ENCODE data around the gene TRIML1. TPM values are rescaled to one million over a fixed set of nuclear protein-coding genes. Genes with fewer than 3 reads are reported as not detected.

The TRIML1 gene, protein sequence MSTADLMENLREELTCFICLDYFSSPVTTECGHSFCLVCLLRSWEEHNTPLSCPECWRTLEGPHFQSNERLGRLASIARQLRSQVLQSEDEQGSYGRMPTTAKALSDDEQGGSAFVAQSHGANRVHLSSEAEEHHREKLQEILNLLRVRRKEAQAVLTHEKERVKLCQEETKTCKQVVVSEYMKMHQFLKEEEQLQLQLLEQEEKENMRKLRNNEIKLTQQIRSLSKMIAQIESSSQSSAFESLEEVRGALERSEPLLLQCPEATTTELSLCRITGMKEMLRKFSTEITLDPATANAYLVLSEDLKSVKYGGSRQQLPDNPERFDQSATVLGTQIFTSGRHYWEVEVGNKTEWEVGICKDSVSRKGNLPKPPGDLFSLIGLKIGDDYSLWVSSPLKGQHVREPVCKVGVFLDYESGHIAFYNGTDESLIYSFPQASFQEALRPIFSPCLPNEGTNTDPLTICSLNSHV
- polyA plus RNA-seq (not detected in 2 replicates), polyA minus RNA-seq (not detected in 2 replicates)

DNA sequence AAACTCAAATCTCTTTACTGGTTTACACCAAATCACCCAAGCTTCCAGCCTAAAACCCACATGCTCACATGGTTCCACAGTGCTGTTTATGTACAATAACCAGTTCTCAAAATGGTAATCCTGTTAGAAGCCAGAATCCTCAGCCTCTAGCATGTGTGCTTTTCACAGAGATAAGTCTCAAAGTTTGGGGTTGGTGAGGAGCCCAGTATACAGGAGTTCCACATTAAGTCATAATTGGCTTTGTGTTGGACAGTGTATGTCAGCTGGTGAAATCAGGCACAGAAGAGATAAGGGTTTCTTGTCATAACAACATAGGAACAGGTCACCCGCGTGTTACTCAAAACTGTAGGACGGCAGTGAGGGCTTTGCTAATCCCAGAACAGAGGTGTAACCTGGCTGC lies at the start of gene TRIML1:
TSS of gene TRIML1 (plus strand) at position 301 of the 400 bp plus-strand sequence. CDS start 118 bp downstream, outside the sequence.
- TF ChIP-seq, protein P1, sequence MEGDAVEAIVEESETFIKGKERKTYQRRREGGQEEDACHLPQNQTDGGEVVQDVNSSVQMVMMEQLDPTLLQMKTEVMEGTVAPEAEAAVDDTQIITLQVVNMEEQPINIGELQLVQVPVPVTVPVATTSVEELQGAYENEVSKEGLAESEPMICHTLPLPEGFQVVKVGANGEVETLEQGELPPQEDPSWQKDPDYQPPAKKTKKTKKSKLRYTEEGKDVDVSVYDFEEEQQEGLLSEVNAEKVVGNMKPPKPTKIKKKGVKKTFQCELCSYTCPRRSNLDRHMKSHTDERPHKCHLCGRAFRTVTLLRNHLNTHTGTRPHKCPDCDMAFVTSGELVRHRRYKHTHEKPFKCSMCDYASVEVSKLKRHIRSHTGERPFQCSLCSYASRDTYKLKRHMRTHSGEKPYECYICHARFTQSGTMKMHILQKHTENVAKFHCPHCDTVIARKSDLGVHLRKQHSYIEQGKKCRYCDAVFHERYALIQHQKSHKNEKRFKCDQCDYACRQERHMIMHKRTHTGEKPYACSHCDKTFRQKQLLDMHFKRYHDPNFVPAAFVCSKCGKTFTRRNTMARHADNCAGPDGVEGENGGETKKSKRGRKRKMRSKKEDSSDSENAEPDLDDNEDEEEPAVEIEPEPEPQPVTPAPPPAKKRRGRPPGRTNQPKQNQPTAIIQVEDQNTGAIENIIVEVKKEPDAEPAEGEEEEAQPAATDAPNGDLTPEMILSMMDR (IDR thresholded peaks at IDR 0.05; ENCODE audit: poor library complexity, severe bottlenecking): no peak
- TF ChIP-seq POLR2AphosphoS5 (IDR thresholded peaks at IDR 0.05) (no peak), SMC3 (conservative IDR thresholded peaks at IDR 0.05; ENCODE audit: poor library complexity) (no peak)
- TF ChIP-seq, protein P2, sequence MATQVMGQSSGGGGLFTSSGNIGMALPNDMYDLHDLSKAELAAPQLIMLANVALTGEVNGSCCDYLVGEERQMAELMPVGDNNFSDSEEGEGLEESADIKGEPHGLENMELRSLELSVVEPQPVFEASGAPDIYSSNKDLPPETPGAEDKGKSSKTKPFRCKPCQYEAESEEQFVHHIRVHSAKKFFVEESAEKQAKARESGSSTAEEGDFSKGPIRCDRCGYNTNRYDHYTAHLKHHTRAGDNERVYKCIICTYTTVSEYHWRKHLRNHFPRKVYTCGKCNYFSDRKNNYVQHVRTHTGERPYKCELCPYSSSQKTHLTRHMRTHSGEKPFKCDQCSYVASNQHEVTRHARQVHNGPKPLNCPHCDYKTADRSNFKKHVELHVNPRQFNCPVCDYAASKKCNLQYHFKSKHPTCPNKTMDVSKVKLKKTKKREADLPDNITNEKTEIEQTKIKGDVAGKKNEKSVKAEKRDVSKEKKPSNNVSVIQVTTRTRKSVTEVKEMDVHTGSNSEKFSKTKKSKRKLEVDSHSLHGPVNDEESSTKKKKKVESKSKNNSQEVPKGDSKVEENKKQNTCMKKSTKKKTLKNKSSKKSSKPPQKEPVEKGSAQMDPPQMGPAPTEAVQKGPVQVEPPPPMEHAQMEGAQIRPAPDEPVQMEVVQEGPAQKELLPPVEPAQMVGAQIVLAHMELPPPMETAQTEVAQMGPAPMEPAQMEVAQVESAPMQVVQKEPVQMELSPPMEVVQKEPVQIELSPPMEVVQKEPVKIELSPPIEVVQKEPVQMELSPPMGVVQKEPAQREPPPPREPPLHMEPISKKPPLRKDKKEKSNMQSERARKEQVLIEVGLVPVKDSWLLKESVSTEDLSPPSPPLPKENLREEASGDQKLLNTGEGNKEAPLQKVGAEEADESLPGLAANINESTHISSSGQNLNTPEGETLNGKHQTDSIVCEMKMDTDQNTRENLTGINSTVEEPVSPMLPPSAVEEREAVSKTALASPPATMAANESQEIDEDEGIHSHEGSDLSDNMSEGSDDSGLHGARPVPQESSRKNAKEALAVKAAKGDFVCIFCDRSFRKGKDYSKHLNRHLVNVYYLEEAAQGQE (IDR thresholded peaks at IDR 0.05; ENCODE audit: borderline replicate concordance): no peak

DNA sequence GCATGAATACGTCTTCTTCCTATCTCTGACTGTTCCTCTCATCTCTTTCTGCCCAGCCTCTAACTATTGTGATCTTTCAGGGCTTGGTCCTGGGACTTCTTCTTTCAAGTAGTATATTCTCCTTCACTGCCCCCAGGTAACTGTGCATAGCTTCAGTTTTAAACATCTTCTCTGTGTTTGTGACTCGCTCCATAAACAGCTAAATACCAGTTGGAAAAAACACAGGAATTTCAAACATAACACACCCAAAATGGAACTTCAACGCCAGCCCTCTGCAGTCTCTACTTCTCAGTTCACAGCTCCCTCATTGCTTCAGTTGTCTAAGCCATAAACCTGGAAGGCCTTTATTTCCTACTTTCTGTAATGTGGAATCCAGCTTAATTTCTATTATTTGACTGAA lies 46.4 kb upstream of the TRIML1 start:
- H3K9me2 ChIP-seq (ENCODE audit: insufficient read depth, low read length): no peaks in the 10 kb centered on the region
- no peak for TF ChIP-seq EZH2 (IDR thresholded peaks at IDR 0.05; ENCODE audit: borderline replicate concordance, insufficient read depth, low read length, poor library complexity, severe bottlenecking)
- no peak for TF ChIP-seq MXI1 (conservative IDR thresholded peaks at IDR 0.05; ENCODE audit: poor library complexity, severe bottlenecking)
- TF ChIP-seq, protein P2 (IDR thresholded peaks at IDR 0.05; ENCODE audit: borderline replicate concordance): no peak
- TF ChIP-seq, protein P1 (IDR thresholded peaks at IDR 0.05; ENCODE audit: poor library complexity, severe bottlenecking): no peak
- TF ChIP-seq TAF1 (IDR thresholded peaks at IDR 0.05; ENCODE audit: low read depth): no peak
- TF ChIP-seq SMC3 (conservative IDR thresholded peaks at IDR 0.05; ENCODE audit: poor library complexity): no peak
- no peak for TF ChIP-seq POLR2AphosphoS5 (IDR thresholded peaks at IDR 0.05)
- TF ChIP-seq EP300 (conservative IDR thresholded peaks at IDR 0.05; ENCODE audit: poor library complexity, severe bottlenecking): no peak
- TF ChIP-seq RAD21 (conservative IDR thresholded peaks at IDR 0.05): no peak
- no peaks in the 10 kb centered on the region for H3K36me3 ChIP-seq (ENCODE audit: insufficient read depth, low read length)

More for the DNA sequence above, at the start of gene TRIML1:
- no peak within 1 kb of the TSS for H3K27ac ChIP-seq (ENCODE audit: low read length)
- no peak within 1 kb of the TSS for H3K4me3 ChIP-seq (ENCODE audit: low read length)
- no peaks in the 10 kb centered on the region for H3K79me2 ChIP-seq (replicated peaks; ENCODE audit: insufficient read depth, low read length)
- H3K36me3 ChIP-seq (ENCODE audit: insufficient read depth, low read length): no peaks in the 10 kb centered on the region
- no peaks in the 10 kb centered on the region for H3K9me3 ChIP-seq (ENCODE audit: low read length)
- no peak within 1 kb of the TSS for H2AFZ ChIP-seq (ENCODE audit: low read depth, low read length)
- H3K9me2 ChIP-seq (ENCODE audit: insufficient read depth, low read length): no peaks in the 10 kb centered on the region
- H4K20me1 ChIP-seq (ENCODE audit: insufficient read depth): no peaks in the 10 kb centered on the region
- H3F3A ChIP-seq (ENCODE audit: insufficient read depth, low read length, poor library complexity, severe bottlenecking): no peaks in the 10 kb centered on the region
- no peak within 1 kb of the TSS for H3K9ac ChIP-seq (ENCODE audit: low read length)
- H3K27me3 ChIP-seq (ENCODE audit: insufficient read depth, low read depth, low read length): no peaks in the 10 kb centered on the region
- H3K4me2 ChIP-seq (ENCODE audit: low read length): no peak within 1 kb of the TSS

More for the DNA sequence above, 46.4 kb upstream of the TRIML1 start:
- Histone ChIP-seq H2AFZ (ENCODE audit: low read depth, low read length) (no peak overlapping the region), H3K4me3 (ENCODE audit: low read length) (no peak overlapping the region), H3K27me3 (ENCODE audit: insufficient read depth, low read depth, low read length) (no peaks in the 10 kb centered on the region), H3K79me2 (replicated peaks; ENCODE audit: insufficient read depth, low read length) (no peaks in the 10 kb centered on the region), H3K27ac (ENCODE audit: low read length) (no peak overlapping the region), H3K9me3 (ENCODE audit: low read length) (no peaks in the 10 kb centered on the region), H3K9ac (ENCODE audit: low read length) (no peak overlapping the region), H4K20me1 (ENCODE audit: insufficient read depth) (no peaks in the 10 kb centered on the region), H3K4me2 (ENCODE audit: low read length) (no peak overlapping the region), H3F3A (ENCODE audit: insufficient read depth, low read length, poor library complexity, severe bottlenecking) (no peaks in the 10 kb centered on the region)

Measured in neural cell (in vitro differentiated cells).